HEK293T (cell line): ENCODE results near the gene SUPT3H.
A peak's percentile ranks its signal among the peaks of the same experiment; 100 is the strongest.

Experiments
- CTCF ChIA-PET: fragments of 350-600 bp; formaldehyde crosslinking; extraction: SDS; loops from one replicate; lab custom pipeline; 2021; ENCODE audit warnings: antibody characterized with exemption, inconsistent platforms; lab: Yijun Ruan, JAX
- POLR2A ChIA-PET: fragments of 350-600 bp; formaldehyde crosslinking; extraction: SDS; loops from one replicate; lab custom pipeline; 2020; ENCODE audit warnings: antibody characterized with exemption, inconsistent platforms; lab: Yijun Ruan, JAX
- DNase-seq: peaks from one replicate; pipeline ENCODE4 v3.0.0; 2012; ENCODE audit warnings: mixed read lengths; ENCODE audit errors: extremely low spot score
- ARNT ChIP-seq: fragments of 450-650 bp; IDR thresholded peaks from 2 replicates; pipeline ENCODE4 v1.6.1; 2017; ENCODE audit warnings: mild to moderate bottlenecking
- BHLHE40 ChIP-seq: fragments of 450-650 bp; IDR thresholded peaks from 2 replicates; pipeline ENCODE4 v1.6.1; 2016; ENCODE audit warnings: mild to moderate bottlenecking, moderate library complexity, borderline replicate concordance
- CTBP1 ChIP-seq: fragments of 450-650 bp; IDR thresholded peaks from 2 replicates; pipeline ENCODE4 v1.6.1; 2016; ENCODE audit warnings: borderline replicate concordance
- FOXA1 ChIP-seq: fragments of 450-650 bp; IDR thresholded peaks from 2 replicates; pipeline ENCODE4 v1.6.1; 2016; ENCODE audit warnings: mild to moderate bottlenecking
- FOXK2 ChIP-seq: fragments of 450-650 bp; IDR thresholded peaks from 2 replicates; pipeline ENCODE4 v1.6.1; 2016; ENCODE audit warnings: mild to moderate bottlenecking
- FOXM1 ChIP-seq: fragments of 450-650 bp; IDR thresholded peaks from 2 replicates; pipeline ENCODE4 v1.6.1; 2017; ENCODE audit warnings: mild to moderate bottlenecking, borderline replicate concordance
- HDGF ChIP-seq: fragments of 450-650 bp; IDR thresholded peaks from 2 replicates; pipeline ENCODE4 v1.6.1; 2017; ENCODE audit warnings: antibody characterized with exemption, borderline replicate concordance
- L3MBTL2 ChIP-seq: fragments of 450-650 bp; conservative IDR thresholded peaks from 2 replicates; pipeline ENCODE4 v1.6.1; 2016; ENCODE audit warnings: mild to moderate bottlenecking
- LEF1 ChIP-seq: fragments of 450-650 bp; IDR thresholded peaks from 2 replicates; pipeline ENCODE4 v1.6.1; 2017; ENCODE audit warnings: mild to moderate bottlenecking, borderline replicate concordance
- NFRKB ChIP-seq: fragments of 450-650 bp; IDR thresholded peaks from 2 replicates; pipeline ENCODE4 v1.6.1; 2016; ENCODE audit warnings: mild to moderate bottlenecking, moderate library complexity
- PKNOX1 ChIP-seq: fragments of 450-650 bp; IDR thresholded peaks from 2 replicates; pipeline ENCODE4 v1.6.1; 2016
- SP1 ChIP-seq: fragments of 450-650 bp; IDR thresholded peaks from 2 replicates; pipeline ENCODE4 v1.6.1; 2017
- TARDBP ChIP-seq: fragments of 450-650 bp; IDR thresholded peaks from 2 replicates; pipeline ENCODE4 v1.6.1; 2016
- ZNF384 ChIP-seq: fragments of 450-650 bp; IDR thresholded peaks from 2 replicates; pipeline ENCODE4 v1.6.1; 2016

The SUPT3H gene

GRCh38 chr6:45422503-45423110, 44.9 kb upstream of the SUPT3H start:
- peak; percentile 14 for DNase-seq
- ChIA-PET CTCF (no interaction called here), POLR2A (interaction anchor here (5.7 kb wide), 1 partner anchor 45 kb away, joined by 33 read pairs; the partner anchor contains the start of gene SUPT3H)
- TF ChIP-seq CTBP1 (no peak), FOXM1 (0 out of 2 replicates have a peak, but pooled peaks have one; percentile 16), ARNT (0 out of 2 replicates have a peak, but pooled peaks have one; percentile 11), L3MBTL2 (no peak), PKNOX1 (no peak)

GRCh38 chr6:45421709-45422502, 44.2 kb upstream of the SUPT3H start:
- TF ChIP-seq FOXM1 (0 out of 2 replicates have a peak, but pooled peaks have one; percentile 33), CTBP1 (no peak), L3MBTL2 (peak; percentile 56), LEF1 (no peak), SP1 (no peak)
- ChIA-PET CTCF (interaction anchor here (0.6 to 1.8 kb wide), 2 partner anchors 99 to 293 kb away, joined by 3 to 4 read pairs; no protein-coding TSS in a partner anchor), POLR2A (interaction anchor here (5.7 kb wide), 1 partner anchor 44 kb away, joined by 33 read pairs; the partner anchor contains the start of gene SUPT3H)
- peak; percentile 59 for DNase-seq

- POLR2A ChIA-PET, result interaction anchor here (1.7 to 5.7 kb wide), 2 partner anchors 43 to 293 kb away, joined by 6 to 33 read pairs; partner anchors contain the start of gene SUPT3H
- peak; percentile 38 for DNase-seq
- CTCF ChIA-PET, result interaction anchor here (0.6 to 1.8 kb wide), 3 partner anchors 100 to 293 kb away, joined by 3 to 4 read pairs (median 3); no protein-coding TSS in a partner anchor
- TF ChIP-seq ZNF384 (no peak), FOXK2 (no peak), LEF1 (no peak), FOXA1 (no peak), CTBP1 (no peak)
These were observed 43.4 kb upstream of the SUPT3H start for GRCh38 chr6:45420909-45421708.

- POLR2A ChIA-PET, result interaction anchor here (1.2 to 5.7 kb wide), 3 partner anchors 42 to 294 kb away, joined by 4 to 33 read pairs (median 6); partner anchors contain the start of gene SUPT3H
- TF ChIP-seq TARDBP (no peak), L3MBTL2 (peak; percentile 83)
- CTCF ChIA-PET, result interaction anchor here (1.0 to 1.8 kb wide), 3 partner anchors 22 to 294 kb away, joined by 3 to 4 read pairs (median 3); no protein-coding TSS in a partner anchor
- no peak for DNase-seq
These were observed 42.6 kb upstream of the SUPT3H start for GRCh38 chr6:45420083-45420908.

- no peak for TF ChIP-seq TARDBP
- TF ChIP-seq L3MBTL2, result peak; percentile 67
- no peak for TF ChIP-seq FOXA1
- TF ChIP-seq ZNF384, result no peak
- no peak for TF ChIP-seq SP1
- no peak for TF ChIP-seq PKNOX1
- no peak for TF ChIP-seq FOXM1
- ChIA-PET POLR2A (interaction anchor here (1.2 to 5.7 kb wide), 3 partner anchors 42 to 295 kb away, joined by 4 to 33 read pairs (median 6); partner anchors contain the start of gene SUPT3H), CTCF (interaction anchor here (0.8 to 1.6 kb wide), 3 partner anchors 21 to 295 kb away, joined by 3 read pairs; no protein-coding TSS in a partner anchor)
- peak; percentile 39 for DNase-seq
These were observed 41.9 kb upstream of the SUPT3H start for GRCh38 chr6:45419571-45420082.

GRCh38 chr6:45417436-45417835, 39.7 kb upstream of the SUPT3H start:
- DNase-seq, result no peak
- TF ChIP-seq SP1, result no peak
- TF ChIP-seq NFRKB, result no peak
- TF ChIP-seq PKNOX1, result no peak
- no peak for TF ChIP-seq FOXK2
- TF ChIP-seq ZNF384, result no peak
- TF ChIP-seq BHLHE40, result no peak
- TF ChIP-seq CTBP1, result no peak
- TF ChIP-seq TARDBP, result no peak
- no peak for TF ChIP-seq FOXM1
- TF ChIP-seq FOXA1, result no peak
- TF ChIP-seq HDGF, result no peak
- no peak for TF ChIP-seq LEF1
- TF ChIP-seq L3MBTL2, result no peak
- no peak for TF ChIP-seq ARNT
- ChIA-PET CTCF (no interaction called here), POLR2A (interaction anchor here (5.7 kb wide), 1 partner anchor 39 kb away, joined by 33 read pairs; the partner anchor contains the start of gene SUPT3H)
